Mucosa of descending colon (tissue), 3 donors: ENCODE data around the gene KRT1. TPM values are rescaled to one million over a fixed set of nuclear protein-coding genes. Genes with fewer than 3 reads are reported as not detected.

Experiments used
- ATAC-seq: fragments of 200-7000 bp; cut with Tn5 transposase; one replicate; pipeline ENCODE4 v1.9.1; 2020; ENCODE audit warnings: mild to moderate bottlenecking, moderate library complexity
- DNase-seq, 3 donors: peaks; one replicate each; pipeline ENCODE4 v3.0.0-alpha.2; 2020
- H3K36me3 ChIP-seq: fragments of 200-600 bp; one replicate; pipeline ENCODE4 v1.8.0; 2021; ENCODE audit warnings: low read depth, mild to moderate bottlenecking
- H3K4me1 ChIP-seq: fragments of 200-600 bp; one replicate; pipeline ENCODE4 v1.8.0; 2021; ENCODE audit warnings: low read depth, mild to moderate bottlenecking
- H3K4me3 ChIP-seq: fragments of 200-600 bp; one replicate; pipeline ENCODE4 v1.8.0; 2021; ENCODE audit warnings: mild to moderate bottlenecking
- H3K9me3 ChIP-seq: fragments of 200-600 bp; one replicate; pipeline ENCODE4 v1.8.0; 2021; ENCODE audit warnings: mild to moderate bottlenecking
- intact Hi-C, 2 donors: fragments of 100-400 bp; cut with DNase I in 1 of 2; cut with micrococcal nuclease in 1 of 2; formaldehyde crosslinking; loops; one replicate each; pipeline versions ENCODE4 v1.11.0 to v1.11.1; 2022; cut with DNase I, micrococcal nuclease
- total RNA-seq, 3 donors: library from RNA; stranded (reverse); fragmentation: NEBNext Ultra II Directional in 2 of 3; extraction: Animal tissue kit (Norgen Biotek cat#: 25700) in 2 of 3; gene quantifications; one replicate each; pipeline versions ENCODE4 v1.2.1 to v1.2.4, GENCODE V29; 2021 to 2023
- TF ChIP-seq, protein P1 (sequence below): fragments of 200-600 bp; IDR thresholded peaks from one replicate; pipeline ENCODE4 v1.8.0; 2022; ENCODE audit warnings: antibody characterized with exemption, mild to moderate bottlenecking
- donor health status: DM: no; HTN: no; CAD: no; lungs with moderate emphysema.
- donor health status: DM: no; HTN: no; CAD: no.
- donor health status: DM: no; HTN: yes; CAD: no.

KRT1 gene
- total RNA-seq, 3 donors from 2014 or later, result 0.35 to 0.89 (median 0.38) TPM

DNA sequence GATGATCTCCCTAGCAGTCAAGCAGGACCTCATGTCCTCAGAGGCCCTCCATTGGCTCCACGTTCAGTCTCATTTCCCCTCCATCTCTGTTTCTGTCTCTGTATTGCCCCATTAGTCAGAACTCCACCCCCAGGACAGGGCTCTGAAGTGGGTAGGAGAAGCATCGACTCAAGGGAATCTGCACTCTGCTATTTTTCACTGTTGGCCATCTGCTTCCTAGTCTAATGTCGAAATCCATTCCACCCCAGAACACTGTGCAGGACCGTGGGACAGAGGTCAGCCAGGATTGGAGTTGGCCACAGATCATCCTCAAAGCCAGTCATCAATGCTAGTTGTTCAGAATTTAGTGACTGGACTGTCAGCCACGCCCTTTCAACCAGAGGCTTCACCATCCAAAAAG lies 13.1 kb upstream of the KRT1 start:
- TF ChIP-seq, protein P1, sequence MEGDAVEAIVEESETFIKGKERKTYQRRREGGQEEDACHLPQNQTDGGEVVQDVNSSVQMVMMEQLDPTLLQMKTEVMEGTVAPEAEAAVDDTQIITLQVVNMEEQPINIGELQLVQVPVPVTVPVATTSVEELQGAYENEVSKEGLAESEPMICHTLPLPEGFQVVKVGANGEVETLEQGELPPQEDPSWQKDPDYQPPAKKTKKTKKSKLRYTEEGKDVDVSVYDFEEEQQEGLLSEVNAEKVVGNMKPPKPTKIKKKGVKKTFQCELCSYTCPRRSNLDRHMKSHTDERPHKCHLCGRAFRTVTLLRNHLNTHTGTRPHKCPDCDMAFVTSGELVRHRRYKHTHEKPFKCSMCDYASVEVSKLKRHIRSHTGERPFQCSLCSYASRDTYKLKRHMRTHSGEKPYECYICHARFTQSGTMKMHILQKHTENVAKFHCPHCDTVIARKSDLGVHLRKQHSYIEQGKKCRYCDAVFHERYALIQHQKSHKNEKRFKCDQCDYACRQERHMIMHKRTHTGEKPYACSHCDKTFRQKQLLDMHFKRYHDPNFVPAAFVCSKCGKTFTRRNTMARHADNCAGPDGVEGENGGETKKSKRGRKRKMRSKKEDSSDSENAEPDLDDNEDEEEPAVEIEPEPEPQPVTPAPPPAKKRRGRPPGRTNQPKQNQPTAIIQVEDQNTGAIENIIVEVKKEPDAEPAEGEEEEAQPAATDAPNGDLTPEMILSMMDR, result no peak
- Histone ChIP-seq H3K9me3 (no peaks in the 10 kb centered on the region), H3K4me1 (no peaks in the 10 kb centered on the region), H3K4me3 (no peak overlapping the region), H3K36me3 (no peaks in the 10 kb centered on the region)
- ATAC-seq (no peak), DNase-seq (no peak)
- intact Hi-C loops, result no loop called here

DNA sequence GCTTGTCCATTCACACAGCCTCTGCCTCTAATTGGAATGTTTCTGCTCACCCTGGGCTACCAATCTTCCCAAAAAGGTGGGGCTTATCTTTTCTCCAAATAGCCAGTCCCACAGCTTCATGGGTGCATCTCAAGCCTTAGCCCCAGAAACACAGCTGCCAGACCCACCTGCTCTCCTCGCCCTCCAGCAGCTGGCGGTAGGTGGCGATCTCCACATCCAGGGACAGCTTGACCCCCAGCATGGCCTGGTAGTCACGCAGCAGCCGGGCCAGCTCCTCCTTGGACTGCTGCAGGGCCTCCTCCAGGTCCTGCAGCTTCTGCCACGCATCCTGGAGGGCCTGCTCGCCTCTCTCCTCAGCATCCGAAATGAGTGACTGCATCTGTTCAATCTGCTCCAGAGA lies 12.0 kb upstream of the KRT1 start:
- DNase-seq, result no peak
- intact Hi-C loops, result no loop called here
- ATAC-seq, result no peak
- no peaks in the 10 kb centered on the region for H3K4me1 ChIP-seq
- H3K36me3 ChIP-seq, result no peaks in the 10 kb centered on the region
- no peak overlapping the region for H3K4me3 ChIP-seq
- H3K9me3 ChIP-seq, result no peaks in the 10 kb centered on the region
- TF ChIP-seq, protein P1, result no peak

DNA sequence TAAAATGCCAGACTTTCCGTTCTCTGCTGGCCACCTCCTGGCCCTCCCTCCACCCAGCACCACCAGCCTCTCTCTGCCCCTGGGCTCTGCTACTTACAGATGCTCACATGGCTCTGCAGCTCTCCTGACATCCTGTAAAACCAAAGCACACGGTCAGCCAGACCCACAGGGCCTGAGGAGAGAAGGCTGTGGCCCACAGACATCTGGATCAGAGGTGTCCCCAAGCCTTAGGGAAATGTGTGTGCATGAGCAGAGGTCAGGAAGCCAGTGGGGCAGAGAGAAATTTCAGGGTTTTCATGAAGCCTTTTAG lies 11.6 kb upstream of the KRT1 start:
- no peak overlapping the region for H3K4me3 ChIP-seq
- no peaks in the 10 kb centered on the region for H3K9me3 ChIP-seq
- H3K4me1 ChIP-seq, result no peaks in the 10 kb centered on the region
- H3K36me3 ChIP-seq, result no peaks in the 10 kb centered on the region
- no peak for ATAC-seq
- TF ChIP-seq, protein P1, result no peak
- no peak for DNase-seq
- intact Hi-C loops, result no loop called here

DNA sequence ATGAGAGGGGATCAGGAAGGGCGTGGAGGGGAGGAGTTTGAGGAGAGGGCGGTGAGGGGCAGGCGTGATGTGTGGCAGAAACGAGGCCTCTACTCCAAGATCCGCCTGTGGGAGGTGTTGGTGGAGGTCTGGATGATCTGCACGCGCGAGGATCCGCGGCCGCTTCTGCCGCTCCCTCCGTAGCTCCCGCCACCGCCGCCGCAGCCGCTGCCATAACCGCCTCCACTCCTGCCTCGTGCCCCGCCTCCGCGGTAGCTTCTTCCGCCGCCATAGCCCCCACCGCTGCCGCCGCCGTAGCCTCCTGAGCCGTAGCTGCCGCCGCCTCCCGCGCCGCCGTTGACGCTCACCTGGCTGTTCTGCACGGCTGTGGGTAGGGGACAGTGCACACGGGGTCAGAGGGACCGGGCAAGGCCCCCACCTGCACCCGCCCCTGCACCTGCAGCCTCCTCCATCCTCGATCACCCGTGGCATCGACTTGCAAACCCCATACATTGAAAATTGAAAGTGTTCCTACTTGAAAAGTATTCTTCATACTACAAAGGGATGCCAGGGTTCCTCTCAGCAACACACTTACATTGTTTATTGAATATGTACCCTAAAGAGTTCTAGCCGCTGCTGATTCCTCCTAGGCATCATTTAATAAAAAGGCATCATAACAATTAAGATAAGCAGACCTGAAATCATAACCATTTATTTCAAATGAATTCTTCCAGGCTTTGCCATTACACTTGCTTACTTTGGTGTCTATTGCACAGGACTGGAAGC lies 11.1 kb upstream of the KRT1 start:
- no peaks in the 10 kb centered on the region for H3K36me3 ChIP-seq
- DNase-seq (peak in 1 of 3 donors; percentile 15), ATAC-seq (peak; percentile 32)
- no peaks in the 10 kb centered on the region for H3K9me3 ChIP-seq
- TF ChIP-seq, protein P1, result no peak
- no peak overlapping the region for H3K4me3 ChIP-seq
- H3K4me1 ChIP-seq, result no peaks in the 10 kb centered on the region
- intact Hi-C loops, result no loop called here

DNA sequence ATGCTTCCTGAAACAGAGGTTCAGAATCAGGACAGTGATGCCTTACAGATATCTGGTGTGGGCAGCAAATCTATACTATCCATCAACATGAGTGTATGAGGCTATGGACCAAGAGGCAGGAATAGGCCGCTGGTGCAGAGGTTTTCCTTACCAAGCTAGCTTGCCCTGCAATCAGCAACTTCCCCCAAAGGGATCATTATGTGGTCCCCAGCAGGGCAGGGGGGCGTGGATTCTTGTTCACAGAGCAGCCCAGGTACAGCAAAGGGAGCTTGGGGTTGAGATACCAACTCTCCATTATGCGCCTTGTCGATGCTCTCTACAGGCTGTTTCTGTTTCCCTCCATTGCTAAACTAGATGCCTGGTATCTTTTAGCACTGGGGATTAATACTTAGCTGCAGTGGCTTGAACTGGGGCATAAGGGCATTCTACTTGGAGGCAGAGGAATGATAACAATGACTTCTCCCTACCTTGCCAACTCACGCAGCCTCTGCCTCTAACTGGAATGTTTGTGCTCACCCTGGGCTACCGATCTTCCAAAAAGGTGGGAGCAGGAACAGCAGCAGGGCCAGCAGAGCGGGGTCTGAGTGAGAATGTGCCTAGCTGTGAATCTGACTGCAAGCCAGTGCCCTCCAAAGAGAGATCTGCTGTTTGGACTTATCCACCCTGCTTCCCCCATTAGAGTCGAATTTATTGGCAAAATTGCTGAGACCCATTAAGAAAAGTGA lies 10.3 kb upstream of the KRT1 start:
- ATAC-seq (no peak), DNase-seq (no peak)
- H3K36me3 ChIP-seq, result no peaks in the 10 kb centered on the region
- no peaks in the 10 kb centered on the region for H3K9me3 ChIP-seq
- TF ChIP-seq, protein P1, result no peak
- H3K4me3 ChIP-seq, result no peak overlapping the region
- no peaks in the 10 kb centered on the region for H3K4me1 ChIP-seq
- intact Hi-C loops, result no loop called here
